GM18499 (cell line): ENCODE data around the gene CALM1.

ENCODE experiments used
- ATAC-seq: cut with Tn5 transposase; IDR thresholded peaks from one replicate; pipeline ENCODE4 v1.9.1; 2021; ENCODE audit warnings: moderate number of reproducible peaks; ENCODE audit not compliant: insufficient read depth, unreplicated experiment

The CALM1 gene

DNA sequence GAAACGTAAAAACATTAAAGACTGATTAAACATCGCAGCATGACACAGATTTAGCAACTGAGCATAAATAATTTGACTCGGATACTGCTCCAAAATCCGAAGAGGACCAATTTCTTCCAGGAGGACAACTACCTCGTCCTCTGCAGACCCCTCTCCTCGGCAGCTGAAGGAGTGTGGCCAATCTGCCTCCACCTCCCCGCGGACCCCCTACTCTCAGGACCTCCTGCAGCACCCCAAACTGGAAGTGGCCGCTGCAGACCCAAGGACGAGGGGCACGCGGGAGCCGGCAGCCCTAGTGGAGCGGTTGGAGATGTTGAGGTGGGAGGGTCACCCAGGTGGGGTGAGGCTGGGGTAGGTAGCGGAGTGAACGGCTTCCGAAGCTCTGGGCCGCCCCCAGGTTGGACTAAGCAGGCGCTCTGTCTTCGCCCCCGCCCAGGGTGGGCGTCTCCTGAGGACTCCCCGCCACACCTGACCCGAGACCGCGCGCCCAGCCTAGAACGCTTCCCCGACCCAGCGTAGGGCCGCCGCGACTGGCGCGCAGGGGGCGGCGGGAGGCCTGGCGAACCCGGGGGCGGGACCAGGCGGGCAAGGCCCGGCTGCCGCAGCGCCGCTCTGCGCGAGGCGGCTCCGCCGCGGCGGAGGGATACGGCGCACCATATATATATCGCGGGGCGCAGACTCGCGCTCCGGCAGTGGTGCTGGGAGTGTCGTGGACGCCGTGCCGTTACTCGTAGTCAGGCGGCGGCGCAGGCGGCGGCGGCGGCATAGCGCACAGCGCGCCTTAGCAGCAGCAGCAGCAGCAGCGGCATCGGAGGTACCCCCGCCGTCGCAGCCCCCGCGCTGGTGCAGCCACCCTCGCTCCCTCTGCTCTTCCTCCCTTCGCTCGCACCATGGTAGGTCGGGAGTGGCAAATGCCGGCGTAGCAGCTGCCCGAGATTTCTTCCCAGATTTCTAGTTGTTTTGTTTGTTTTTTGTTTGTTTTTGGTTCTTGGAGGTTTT lies at the start of gene CALM1:
CALM1 (plus strand) TSS at position 689 of the 999 bp plus-strand sequence; CDS start at position 891, 202 bp downstream.
- peak; percentile 38 for ATAC-seq

DNA sequence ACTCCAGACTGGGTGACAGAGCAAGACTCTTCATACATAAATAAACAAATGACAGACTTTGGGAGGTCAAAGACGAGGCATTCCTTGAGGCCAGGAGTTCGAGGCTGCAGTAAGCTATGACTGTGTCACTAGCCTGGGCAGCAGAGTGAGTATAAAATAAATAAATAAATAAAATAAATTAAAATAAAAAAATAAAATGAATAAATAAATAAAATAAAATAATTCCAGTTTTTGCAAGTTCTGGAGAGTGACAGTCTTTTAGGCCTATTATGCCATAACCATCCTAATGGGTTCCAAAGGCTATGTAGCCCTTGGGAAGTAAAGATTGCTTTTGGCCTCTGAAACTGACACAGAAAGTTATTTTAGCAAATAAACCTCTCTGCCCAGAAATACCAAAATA lies 48.6 kb upstream of the CALM1 start:
- no peak for ATAC-seq

DNA sequence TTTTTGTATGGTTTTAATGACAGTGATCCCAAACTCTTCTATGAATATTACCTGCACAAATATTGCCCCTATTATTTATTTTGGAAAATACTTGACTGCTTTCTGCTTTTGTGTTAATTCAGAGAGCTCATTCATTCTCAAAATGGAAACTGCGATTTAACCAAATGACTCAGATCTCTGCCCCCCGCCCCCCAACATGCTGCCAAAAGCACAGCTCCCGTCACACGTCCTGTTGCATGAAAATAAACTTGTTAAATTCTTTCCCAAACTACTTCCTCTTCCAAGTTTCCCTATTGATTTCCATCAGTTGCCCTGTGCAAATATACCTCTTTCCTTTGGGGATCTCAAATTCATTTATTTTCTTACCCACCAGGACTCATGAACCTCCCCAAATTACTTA lies 47.1 kb upstream of the CALM1 start:
- ATAC-seq, result no peak

DNA sequence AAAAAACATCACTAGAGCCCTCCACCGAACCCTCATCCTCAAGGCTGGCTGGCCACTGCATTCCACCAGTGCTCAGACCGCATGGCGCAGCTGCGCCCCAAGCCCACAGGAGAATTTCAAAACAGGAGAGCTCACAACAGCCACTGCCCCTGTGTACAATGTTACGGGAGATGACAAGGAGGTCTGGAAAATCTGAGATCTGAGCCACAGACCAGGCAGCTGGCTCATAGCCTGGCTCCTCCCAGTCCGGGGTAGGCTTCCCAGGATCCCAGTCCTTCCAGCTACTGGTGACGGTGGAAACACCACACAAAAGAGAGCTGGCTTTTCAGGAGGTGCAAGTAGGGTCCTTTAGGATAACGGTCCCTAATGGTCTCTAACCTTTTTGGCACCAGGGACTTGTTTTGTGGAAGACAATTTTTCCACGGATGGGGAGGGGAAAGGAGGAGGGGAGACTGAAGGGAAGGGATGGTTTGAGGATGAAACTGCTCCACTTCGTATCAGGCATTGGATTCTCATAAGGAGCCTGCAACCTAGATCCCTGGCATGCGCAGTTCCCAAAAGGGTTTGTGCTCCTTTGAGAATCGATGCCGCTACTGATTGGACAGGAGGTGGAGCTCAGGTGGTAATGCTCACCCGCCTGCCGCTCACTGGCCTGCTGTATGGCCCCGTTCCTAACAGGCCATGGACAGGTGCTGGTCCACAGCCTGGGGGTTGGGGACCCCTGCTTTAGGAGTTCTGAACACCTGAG lies 42.1 kb upstream of the CALM1 start:
- no peak for ATAC-seq

DNA sequence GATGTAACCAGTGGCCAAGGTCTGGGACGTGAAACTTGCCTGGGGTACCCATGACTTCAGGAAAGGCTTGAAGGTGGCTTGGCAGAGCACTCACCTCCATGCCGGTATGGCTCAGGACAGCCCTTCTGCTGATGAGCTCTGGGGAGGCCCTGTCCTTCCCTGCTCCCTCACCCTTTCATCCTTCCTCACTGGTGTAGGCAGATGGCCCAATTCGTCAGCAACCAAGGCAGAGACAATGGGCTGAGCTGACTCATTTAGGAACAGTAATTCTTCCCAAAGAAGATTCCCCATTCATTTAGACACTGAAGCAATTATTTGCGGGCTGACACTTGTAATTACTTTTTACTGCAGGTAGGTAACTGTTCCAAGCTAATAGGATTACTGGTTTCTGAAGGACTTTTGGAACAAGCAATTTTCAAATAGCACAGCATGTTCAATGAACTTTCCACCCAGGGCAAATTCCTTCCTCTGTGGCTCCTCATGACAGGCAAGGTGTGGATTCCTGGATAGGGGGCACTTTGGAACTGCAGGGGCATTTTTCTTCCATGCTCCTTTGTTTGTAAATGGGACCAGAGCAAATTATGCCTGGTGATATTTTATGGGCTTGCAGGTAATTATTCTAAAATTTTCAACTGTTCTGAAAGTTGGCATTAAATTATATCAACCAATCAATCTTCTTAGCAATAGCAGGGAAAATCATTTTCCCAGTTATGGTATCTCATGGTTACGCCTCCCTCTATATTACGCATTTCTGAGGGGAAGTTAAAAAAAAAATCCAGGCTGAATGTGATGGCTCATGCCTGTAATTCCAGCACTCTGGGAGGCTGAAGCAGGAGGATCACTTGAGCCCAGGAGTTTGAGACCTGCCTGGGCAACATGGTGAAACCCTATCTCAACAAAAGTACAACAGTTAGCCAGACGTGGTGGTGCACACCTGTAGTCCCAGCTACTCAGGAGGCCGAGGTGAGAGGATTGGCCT lies 41.0 kb upstream of the CALM1 start:
- ATAC-seq, result no peak

DNA sequence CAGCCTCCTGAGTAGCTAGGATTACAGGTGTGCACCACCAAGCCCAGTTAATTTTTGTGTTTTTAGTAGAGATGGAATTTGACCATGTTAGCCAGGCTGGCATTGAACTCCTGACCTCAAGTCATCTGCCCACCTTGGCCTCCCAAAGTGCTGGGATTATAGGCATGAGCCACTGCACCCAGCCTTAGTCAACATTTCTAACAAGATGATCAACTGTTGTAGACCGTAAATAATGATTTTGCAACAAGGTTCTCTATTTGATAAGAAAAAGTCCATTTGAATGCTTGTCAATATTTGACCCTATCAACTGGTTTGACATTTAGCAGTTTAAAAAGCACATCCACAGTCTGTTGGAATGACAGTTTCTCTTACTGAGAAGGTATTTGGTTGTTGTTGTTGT lies 39.9 kb upstream of the CALM1 start:
- ATAC-seq, result no peak

DNA sequence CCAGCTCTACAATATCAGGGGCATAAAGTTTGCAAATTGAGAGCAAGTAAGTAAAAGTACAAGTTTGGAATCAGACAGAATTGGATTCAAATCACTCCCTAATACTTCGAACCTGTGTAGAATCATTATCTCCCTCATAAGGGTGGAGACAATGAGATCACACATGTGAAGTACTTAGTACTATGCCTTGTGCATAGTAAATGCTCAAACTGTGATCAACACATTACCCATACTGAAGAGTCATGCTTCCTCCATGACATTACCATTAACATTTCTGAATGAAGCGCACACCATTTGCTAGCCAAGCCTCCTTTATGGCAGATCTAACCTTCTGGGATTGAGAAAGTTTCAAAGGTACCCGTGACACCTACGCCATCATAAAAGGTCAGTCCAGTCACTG lies 38.5 kb upstream of the CALM1 start:
- ATAC-seq, result no peak

DNA sequence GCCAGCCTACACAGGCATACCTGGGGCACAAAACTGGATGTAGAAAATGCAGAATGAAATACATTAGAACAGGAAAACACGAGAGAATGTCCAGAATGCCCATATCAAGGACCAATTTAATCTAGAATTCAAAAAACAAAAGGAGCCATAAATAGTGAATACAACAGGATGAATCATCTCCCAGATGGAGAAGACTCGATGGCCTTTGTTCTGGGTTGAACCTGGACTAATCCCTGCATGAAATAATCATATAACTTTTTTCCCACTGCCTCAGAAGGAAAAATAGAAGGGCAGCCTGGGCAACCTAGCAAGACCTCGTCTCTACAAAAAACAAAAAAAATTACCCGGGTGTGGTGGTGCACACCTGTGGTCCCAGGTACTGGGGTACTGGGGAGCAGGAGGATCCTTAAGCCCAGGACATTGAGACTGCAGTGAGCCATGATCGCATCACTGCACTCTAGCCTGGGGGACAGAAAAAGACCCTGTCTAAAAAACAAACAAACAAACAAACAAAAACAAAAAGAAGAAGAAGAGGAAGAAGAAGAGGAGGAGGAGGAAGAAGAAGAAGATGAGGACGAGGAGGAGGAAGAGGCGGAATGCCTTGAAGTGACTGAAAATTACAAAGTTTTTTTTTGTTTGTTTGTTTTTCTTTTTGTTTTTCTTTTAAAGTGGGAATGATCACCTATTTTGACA lies 34.8 kb upstream of the CALM1 start:
- ATAC-seq, result no peak

DNA sequence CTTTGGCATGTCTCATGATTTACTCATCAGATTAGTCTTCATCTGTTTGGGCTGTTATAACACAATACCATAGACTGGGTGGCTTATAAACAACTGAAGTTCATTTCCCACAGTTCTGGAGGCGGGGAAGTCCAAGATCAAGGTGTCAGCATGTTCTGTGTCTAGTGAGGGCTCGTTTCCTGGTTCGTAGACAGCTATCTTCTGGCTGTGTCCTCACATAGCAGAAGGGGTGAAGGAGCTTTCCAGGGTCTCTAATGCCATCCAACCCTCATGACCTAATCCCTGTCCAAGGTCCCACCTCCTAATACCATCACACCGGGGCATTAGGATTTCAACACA lies 34.3 kb upstream of the CALM1 start:
- no peak for ATAC-seq

DNA sequence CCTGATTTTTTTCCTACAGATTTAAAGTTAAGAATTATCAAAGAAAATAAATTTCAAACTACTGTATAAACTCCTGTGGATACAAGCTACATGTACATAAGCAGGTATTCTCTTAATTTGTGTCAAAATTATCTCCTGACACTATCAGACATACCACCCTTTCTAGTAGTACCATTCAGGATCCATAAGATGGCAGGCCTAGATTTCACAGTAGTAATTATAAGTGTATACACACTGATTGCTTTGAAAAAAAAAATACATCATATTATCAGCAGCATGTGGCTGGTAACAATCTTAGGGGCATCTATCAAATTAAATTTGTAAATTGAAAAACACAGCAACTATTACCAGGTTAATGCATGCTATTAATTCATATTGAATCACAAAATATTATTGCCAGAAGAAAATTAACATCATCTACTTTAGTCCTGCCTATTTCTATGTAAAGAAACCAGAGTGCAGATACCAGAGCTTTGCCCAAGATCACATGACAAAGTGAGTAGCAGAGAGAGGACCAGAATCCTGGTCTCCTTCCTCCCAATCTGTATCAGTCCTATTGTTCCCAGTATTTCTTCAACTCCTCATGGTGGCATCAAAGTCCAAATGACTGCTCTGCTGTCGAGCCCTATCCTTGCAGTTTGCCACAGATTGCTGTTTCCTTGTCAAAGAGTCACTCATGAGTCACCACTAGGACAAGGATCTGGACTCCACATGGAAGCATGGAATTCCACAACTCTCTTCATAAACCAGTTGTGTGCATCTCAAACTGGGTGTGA lies 27.7 kb upstream of the CALM1 start:
- no peak for ATAC-seq

DNA sequence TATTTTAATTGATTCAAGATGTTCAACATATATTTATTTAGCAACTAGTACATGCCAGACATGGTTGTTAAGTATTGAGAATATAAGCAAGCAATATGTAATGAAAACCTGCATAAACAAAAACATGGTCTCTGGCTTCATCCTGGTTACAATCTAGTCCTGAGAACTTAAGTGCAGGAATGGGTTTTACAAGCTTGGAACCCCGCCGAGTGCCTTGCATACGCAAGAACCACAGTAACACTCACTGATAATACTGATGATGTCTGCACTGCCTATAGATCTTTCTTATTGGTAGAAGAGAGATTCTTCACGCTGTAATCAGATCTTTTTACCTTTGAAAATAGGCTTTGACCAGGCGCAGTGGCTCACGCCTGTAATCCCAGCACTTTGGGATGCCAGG lies 22.9 kb upstream of the CALM1 start:
- no peak for ATAC-seq

DNA sequence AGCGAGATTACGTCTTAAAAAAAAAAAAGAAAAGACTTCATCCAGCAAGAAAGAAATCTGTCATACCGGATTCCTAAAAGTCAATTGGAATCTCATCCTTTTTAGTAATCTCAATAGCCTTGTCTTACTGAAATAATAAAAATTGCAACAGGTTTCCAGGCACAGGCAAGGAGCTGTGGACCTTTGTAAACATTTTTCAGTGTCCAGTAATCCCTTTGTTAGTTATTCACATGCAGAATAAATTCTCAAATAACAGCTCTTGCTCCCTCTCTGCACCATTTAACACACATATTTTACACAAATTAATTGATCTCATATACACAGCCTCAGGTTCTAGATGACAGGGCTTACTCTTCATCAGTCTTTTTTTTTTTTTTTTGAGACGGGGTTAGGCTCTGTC lies 22.0 kb upstream of the CALM1 start:
- no peak for ATAC-seq

DNA sequence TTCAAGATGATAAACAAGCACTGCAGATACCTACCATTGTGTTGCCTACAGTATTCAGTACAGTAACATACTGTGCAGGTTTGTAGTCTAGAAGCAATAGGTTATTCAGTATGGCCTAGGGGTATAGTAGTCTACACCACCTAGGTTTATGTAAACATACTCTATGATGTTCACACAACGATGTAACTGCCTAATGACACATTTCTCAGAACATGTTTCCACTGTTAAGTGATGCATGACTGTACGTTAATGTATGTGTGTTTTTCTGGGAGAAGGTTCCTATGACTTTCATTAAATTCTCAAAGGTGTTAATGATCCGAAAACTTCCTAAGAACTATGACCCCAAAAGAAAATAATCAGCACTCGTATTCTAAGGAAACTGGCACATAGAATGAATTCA lies 20.9 kb upstream of the CALM1 start:
- ATAC-seq, result no peak

DNA sequence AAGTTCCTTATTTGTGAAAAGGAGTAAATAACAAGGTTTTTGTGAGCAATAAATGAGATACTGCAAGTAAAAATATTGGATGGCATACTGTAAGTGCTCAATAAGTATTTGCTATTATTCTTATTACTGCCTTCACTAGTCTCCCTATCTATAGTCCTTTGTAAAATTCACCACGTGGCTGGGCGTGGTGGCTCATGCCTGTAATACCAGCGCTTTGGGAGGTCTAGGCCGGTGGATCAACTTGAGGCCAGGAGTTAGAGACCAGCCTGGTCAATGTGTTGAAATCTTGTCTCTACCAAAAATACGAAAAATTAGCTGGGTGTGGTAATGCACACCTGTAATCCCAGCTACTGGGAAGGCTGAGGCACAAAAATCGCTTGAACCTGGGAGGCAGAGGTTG lies 18.6 kb upstream of the CALM1 start:
- ATAC-seq, result no peak

DNA sequence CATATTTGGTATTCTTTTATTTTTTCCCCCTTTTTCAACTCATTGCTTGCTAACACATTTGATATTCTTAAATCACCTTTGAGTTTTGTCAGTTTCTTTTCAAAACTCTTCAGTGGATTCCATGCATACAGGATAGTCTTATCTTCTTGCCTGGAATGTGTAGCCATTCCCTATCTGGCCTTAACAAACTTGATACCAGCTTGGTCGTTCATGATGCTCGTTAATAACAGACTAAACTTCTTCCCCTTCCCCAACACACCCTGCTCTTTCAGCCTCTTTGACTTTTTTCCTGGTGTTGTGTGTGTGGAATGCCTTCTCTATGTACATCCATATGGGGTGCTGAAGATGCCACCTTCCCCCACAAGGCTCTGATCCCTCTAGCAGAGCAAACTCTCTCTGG lies 17.7 kb upstream of the CALM1 start:
- ATAC-seq, result no peak

DNA sequence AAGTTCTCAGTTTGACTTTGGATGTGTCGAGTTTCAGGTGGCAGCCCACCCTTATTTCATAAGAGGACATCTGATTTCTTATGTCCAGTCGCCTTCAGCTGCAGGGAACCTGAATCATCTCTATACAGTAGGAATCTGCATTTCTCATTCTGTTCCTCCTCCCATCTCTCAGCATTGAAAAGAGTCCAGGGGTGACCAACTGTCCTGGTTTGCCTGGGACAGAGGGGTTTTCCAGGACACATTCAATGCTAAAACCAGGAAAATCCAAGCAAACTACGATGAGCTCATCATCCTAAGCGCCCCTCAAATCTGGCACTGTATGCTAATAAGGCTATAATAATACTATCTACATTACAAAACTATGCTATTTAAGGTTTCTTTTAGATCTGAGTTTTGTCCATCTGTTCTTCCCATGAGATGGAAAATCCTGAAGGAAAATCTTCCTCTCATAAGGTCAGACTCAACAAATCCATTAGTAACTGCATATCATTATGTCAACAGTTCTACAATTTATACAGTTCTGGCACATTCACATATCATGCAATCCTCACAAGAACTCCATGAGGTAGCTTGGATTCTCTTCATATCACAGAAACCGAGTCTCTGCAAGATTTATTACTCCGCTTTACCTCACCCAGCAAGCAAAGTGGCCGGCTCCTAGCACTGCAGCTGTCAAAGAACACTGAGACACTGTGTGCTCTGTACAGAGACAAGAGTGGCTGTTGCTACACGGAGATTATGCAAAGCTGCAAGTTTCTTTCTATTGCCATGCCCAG lies 15.6 kb upstream of the CALM1 start:
- ATAC-seq, result no peak

DNA sequence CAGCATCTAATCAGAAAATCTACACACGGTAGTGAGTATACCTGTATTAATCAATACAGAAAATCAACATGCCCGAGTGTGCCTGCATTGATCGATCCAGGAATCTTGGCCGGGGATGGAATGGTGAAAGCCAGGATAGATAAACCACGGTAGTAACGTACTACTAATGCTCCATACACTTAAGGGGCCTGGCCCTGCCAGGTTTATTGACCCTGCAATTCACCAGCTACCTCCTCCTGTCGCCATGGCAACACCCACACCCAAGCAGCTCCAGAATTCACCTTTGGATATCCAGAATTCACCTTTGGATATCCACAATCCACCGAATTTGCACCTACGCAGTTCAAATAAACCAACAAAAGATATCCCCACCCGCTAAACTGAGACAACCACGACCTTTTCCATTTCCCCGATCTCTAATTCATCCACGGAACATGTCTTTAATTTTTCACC lies 14.8 kb upstream of the CALM1 start:
- no peak for ATAC-seq

DNA sequence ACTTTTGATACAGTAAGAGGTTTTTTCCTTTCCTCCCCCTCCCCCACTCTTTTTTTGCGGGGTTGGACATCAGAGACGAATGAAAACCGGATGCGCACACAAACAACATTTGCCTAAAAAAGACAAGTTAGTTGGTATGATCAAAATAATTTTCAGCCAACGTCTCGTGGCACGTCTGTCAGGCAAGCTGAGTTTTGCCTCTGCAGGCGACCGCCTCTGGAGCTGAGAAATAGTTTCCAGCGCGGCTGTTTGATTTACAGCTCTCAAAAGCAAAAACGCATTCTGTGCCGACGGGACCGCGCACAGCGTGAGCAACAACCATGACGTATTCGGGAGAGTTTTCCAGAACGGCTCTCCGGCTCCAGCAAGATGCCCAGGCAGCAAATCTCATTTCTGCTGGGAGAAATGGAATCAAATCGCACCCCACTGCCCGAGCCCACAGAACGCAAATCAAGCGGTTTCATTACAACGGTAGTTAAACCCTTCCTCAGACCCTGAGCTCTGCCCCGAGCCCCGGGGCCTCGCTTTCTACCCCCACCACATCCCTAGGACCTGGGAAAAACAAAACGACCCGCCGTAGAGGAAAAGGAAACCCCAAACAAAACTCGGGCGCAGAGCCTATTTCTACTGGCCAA lies 14.2 kb upstream of the CALM1 start:
- ATAC-seq, result no peak
